Adrenal gland (tissue), 5 donors: ENCODE results near the gene DLG2.

ENCODE experiments used
- CTCF ChIP-seq, 6 experiments: fragments of 450-650 bp in 4 of 6; fragments of 200-600 bp in 2 of 6; sonication (generic) in 1 of 6; IDR thresholded peaks; 1 replicate in 5 of 6; 2 replicates in 1 of 6; pipeline versions ENCODE4 v1.5.1 to v1.8.0; 2016 to 2021; ENCODE audit warnings: antibody characterized with exemption in 6 of 6, mild to moderate bottlenecking in 2 of 6, moderate library complexity in 1 of 6
- POLR2A ChIP-seq, 2 donors: fragments of 450-650 bp; IDR thresholded peaks; one replicate each; pipeline ENCODE4 v1.6.1; 2017; ENCODE audit warnings: antibody characterized with exemption in 2 of 2, mild to moderate bottlenecking in 2 of 2, moderate library complexity in 1 of 2
- donor health status: DM: no; HTN: no; CAD: no.

DNA sequence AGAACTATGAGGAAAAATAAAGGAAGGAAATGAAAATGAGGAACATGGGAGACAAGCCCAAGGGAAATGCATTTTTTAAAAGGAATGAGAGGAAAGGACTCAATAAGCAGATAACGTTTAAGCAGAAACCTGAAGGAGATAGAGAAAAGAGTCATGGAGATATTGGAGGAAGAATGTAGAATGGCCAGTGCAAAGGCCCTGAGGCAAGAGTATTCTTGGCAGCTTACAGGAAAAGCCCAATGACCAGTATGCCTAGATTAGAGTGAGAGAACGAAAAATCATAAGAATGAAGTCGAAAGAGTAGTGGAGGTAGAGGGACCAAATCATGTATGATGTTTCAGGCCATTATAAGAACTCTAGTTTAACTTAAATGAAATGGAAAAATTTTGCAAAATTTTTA lies 220.3 kb downstream of the DLG2 start:
- TF ChIP-seq CTCF (IDR thresholded peaks at IDR 0.05) (no peak), POLR2A (IDR thresholded peaks at IDR 0.05) (no peak)
